Measurements from ENCODE around the gene ZNHIT6.

- TF ChIP-seq POLR2A (IDR thresholded peaks at IDR 0.05) (no peak), POLR2AphosphoS5 (IDR thresholded peaks at IDR 0.05) (no peak), CTCF (IDR thresholded peaks at IDR 0.05) (peak in 1 of 2 donors; percentile 19), EP300 (IDR thresholded peaks at IDR 0.05) (no peak)
Observed at GRCh38 chr1:85692730-85693314, 15.4 kb downstream of the ZNHIT6 start.

All from suprapubic skin (tissue), 4 donors.